ENCODE data around the gene CEACAM19.

DNA sequence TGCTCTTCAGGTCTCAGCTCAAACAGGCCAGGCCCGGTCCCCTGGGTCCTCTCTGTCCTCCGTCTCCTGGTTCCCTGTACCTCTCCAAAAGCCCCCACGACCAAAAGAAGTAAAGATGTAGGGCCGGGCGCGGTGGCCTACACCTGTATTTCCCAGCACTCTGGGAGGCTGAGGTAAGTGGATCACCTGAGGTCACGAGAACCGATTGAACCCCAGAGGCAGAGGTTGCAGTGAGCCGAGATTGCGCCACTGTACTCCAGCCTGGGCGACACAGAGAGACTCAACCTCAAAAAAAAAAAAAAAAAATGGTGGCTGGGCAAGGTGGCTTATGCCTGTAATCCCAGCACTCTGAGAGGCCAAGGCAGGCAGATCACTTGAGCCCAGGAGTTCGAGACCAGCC is 55.2 kb downstream of the CEACAM19 start:
- TF ChIP-seq, protein P1, sequence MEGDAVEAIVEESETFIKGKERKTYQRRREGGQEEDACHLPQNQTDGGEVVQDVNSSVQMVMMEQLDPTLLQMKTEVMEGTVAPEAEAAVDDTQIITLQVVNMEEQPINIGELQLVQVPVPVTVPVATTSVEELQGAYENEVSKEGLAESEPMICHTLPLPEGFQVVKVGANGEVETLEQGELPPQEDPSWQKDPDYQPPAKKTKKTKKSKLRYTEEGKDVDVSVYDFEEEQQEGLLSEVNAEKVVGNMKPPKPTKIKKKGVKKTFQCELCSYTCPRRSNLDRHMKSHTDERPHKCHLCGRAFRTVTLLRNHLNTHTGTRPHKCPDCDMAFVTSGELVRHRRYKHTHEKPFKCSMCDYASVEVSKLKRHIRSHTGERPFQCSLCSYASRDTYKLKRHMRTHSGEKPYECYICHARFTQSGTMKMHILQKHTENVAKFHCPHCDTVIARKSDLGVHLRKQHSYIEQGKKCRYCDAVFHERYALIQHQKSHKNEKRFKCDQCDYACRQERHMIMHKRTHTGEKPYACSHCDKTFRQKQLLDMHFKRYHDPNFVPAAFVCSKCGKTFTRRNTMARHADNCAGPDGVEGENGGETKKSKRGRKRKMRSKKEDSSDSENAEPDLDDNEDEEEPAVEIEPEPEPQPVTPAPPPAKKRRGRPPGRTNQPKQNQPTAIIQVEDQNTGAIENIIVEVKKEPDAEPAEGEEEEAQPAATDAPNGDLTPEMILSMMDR (IDR thresholded peaks at IDR 0.05): no peak
- TF ChIP-seq POLR2A (IDR thresholded peaks at IDR 0.05; ENCODE audit: low read length): no peak

All from A549 (cell line).